ENCODE results near the gene RRP36.

DNA sequence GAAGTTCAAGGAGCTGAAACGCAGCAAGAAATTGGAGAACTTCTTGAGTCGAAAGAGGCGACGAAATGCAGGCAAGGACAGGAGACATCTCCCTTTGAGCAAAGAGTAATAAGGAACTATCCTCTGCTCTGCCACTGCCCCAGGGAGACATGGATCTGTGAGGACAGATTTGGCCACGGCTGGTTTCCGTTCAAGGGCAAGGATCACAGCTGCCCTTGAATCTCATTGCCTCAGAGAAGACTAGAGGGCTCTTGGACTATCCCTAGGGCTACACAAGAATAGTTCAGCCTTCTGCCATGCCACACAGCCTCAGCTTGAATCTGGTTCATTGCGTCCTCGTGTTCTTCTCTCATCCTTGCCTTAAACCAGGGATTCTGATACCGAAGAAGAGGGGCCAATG, 7.7 kb downstream of the RRP36 start:
- TF ChIP-seq POLR2A (IDR thresholded peaks at IDR 0.05) (no peak), CTCF (IDR thresholded peaks at IDR 0.05) (no peak)
